ENCODE measurements around the gene IPO4. TPM values are rescaled to one million over a fixed set of nuclear protein-coding genes. Genes with fewer than 3 reads are reported as not detected.

Gene IPO4
- total and polyA plus RNA-seq, 9 of the 15 experiments (the other 6 are each of a cell fraction or from before 2014, with no cell fraction given), result 7.3 to 122 (median 31.8) TPM

GRCh38 chr14:24215495-24216344, 27.1 kb upstream of the IPO4 start, which contains the start of gene MDP1 (continued):
- TF ChIP-seq, protein P1, sequence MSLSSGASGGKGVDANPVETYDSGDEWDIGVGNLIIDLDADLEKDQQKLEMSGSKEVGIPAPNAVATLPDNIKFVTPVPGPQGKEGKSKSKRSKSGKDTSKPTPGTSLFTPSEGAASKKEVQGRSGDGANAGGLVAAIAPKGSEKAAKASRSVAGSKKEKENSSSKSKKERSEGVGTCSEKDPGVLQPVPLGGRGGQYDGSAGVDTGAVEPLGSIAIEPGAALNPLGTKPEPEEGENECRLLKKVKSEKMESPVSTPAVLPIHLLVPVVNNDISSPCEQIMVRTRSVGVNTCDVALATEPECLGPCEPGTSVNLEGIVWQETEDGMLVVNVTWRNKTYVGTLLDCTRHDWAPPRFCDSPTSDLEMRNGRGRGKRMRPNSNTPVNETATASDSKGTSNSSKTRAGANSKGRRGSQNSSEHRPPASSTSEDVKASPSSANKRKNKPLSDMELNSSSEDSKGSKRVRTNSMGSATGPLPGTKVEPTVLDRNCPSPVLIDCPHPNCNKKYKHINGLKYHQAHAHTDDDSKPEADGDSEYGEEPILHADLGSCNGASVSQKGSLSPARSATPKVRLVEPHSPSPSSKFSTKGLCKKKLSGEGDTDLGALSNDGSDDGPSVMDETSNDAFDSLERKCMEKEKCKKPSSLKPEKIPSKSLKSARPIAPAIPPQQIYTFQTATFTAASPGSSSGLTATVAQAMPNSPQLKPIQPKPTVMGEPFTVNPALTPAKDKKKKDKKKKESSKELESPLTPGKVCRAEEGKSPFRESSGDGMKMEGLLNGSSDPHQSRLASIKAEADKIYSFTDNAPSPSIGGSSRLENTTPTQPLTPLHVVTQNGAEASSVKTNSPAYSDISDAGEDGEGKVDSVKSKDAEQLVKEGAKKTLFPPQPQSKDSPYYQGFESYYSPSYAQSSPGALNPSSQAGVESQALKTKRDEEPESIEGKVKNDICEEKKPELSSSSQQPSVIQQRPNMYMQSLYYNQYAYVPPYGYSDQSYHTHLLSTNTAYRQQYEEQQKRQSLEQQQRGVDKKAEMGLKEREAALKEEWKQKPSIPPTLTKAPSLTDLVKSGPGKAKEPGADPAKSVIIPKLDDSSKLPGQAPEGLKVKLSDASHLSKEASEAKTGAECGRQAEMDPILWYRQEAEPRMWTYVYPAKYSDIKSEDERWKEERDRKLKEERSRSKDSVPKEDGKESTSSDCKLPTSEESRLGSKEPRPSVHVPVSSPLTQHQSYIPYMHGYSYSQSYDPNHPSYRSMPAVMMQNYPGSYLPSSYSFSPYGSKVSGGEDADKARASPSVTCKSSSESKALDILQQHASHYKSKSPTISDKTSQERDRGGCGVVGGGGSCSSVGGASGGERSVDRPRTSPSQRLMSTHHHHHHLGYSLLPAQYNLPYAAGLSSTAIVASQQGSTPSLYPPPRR (CRISPR knock-in tag; IDR thresholded peaks at IDR 0.05; ENCODE audit: borderline replicate concordance), result no peak
- TF ChIP-seq SPI1 (IDR thresholded peaks at IDR 0.05; ENCODE audit: borderline replicate concordance, low read depth, low read length) (no peak), KLF1 (tag; IDR thresholded peaks at IDR 0.05) (no peak), HMG20A (CRISPR knock-in tag; conservative IDR thresholded peaks at IDR 0.05) (no peak), ZNF431 (CRISPR knock-in tag; IDR thresholded peaks at IDR 0.05) (no peak), JUN (IDR thresholded peaks at IDR 0.05; ENCODE audit: borderline replicate concordance, low read depth, low read length) (peak; percentile 24; the same call in 1 of the 2 replicates), JUN (CRISPR knock-in tag; IDR thresholded peaks at IDR 0.05; ENCODE audit: borderline replicate concordance) (0 out of 2 replicates have a peak, but pooled peaks have one; percentile 31), MECOM (CRISPR knock-in tag; IDR thresholded peaks at IDR 0.05) (no peak), SRSF7 (optimal IDR thresholded peaks at IDR 0.05; ENCODE audit: low read depth, low read length) (no peak), CTCF (IDR thresholded peaks at IDR 0.05 in 2 of 3, conservative IDR thresholded peaks at IDR 0.05 in 1 of 3; ENCODE audit: insufficient read depth in 2 of 3, low read depth in 1 of 3, low read length in 3 of 3) (peak; percentile 77 to 82 (median 79)), RFX5 (IDR thresholded peaks at IDR 0.05; ENCODE audit: low read depth, low read length) (no peak), PHB2 (IDR thresholded peaks at IDR 0.05; ENCODE audit: low read depth) (no peak), MCM7 (IDR thresholded peaks at IDR 0.05) (no peak), CTCFL (IDR thresholded peaks at IDR 0.05; ENCODE audit: borderline replicate concordance, insufficient read depth, low read depth, low read length, poor library complexity, severe bottlenecking) (peak; percentile 77), ZNF282 (CRISPR knock-in tag; IDR thresholded peaks at IDR 0.05) (no peak), NBN (IDR thresholded peaks at IDR 0.05; ENCODE audit: low read depth) (no peak), YY1 (IDR thresholded peaks at IDR 0.05; ENCODE audit: borderline replicate concordance in 1 of 3, control insufficient read depth in 1 of 3, extremely low read depth in 1 of 3, insufficient read depth in 3 of 3, insufficient read length in 1 of 3, insufficient replicate concordance in 2 of 3, low read depth in 1 of 3, low read length in 2 of 3) (peak; percentile 52 to 91 (median 85)), SP2 (IDR thresholded peaks at IDR 0.05; ENCODE audit: extremely low read depth, low read depth, low read length, poor library complexity, severe bottlenecking) (peak; percentile 84)
